ENCODE measurements around the gene LRFN3. TPM values are rescaled to one million over a fixed set of nuclear protein-coding genes. Genes with fewer than 3 reads are reported as not detected.

Gene LRFN3
- total and polyA plus RNA-seq, 2 of the 13 experiments (the other 11 are each of a cell fraction or from before 2014, with no cell fraction given): 0.74 to 1.6 TPM

DNA sequence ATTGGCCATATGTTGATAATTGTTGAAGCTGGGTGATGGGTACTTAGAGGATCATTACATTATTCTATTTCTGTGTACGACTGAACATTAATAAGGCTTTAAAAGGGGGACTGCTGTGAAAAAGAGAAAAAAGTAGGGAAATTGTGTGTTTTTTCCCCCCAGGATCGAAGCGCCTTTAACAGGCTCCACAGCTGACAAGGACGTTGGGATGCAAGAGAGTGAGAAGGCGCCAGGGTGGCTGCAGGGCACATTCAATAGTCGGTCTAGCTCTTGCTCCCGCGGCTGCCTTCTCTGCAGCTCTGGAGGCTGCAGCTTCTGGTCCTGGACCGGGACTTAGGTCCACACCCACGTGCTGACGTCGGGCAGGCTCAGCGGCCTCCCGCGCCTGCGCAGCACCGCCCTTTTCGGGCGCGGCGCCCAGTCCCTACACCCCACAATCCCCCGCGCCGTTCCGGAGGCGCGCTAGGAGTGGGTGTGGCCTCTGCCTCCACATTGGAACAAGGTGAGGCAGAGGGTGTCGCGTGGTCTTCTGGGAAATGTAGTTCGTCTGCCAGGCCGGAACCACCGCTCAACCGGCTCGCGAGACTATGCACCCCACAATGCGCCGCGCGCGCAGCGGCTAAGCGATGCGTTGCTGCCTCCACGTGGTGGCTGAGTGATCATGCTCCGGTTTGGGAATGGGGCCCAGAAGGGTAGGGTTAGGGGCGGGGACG is 4.9 kb upstream of the LRFN3 start (continued):
- TF ChIP-seq TAF15 (IDR thresholded peaks at IDR 0.05; ENCODE audit: low read depth, low read length, poor library complexity, severe bottlenecking) (no peak), ZNF768 (CRISPR knock-in tag; IDR thresholded peaks at IDR 0.05) (no peak), ZNF546 (CRISPR knock-in tag; conservative IDR thresholded peaks at IDR 0.05) (no peak; the same call in 1 of the 2 replicates), SRF (IDR thresholded peaks at IDR 0.05; ENCODE audit: low read depth, low read length) (no peak), ZNF563 (CRISPR knock-in tag; IDR thresholded peaks at IDR 0.05) (no peak; the same call in 1 of the 2 replicates), MAFK (conservative IDR thresholded peaks at IDR 0.05 in 1 of 2, IDR thresholded peaks at IDR 0.05 in 1 of 2; ENCODE audit: low read length in 2 of 2) (no peak), ZNF510 (CRISPR knock-in tag; IDR thresholded peaks at IDR 0.05; ENCODE audit: low read depth) (no peak), HCFC1 (IDR thresholded peaks at IDR 0.05; ENCODE audit: low read depth, low read length) (peak; percentile 96), PTBP1 (IDR thresholded peaks at IDR 0.05; ENCODE audit: low read depth, low read length, poor library complexity, severe bottlenecking) (no peak), RFX5 (IDR thresholded peaks at IDR 0.05; ENCODE audit: low read depth, low read length) (peak; percentile 49; the same call in 1 of the 2 replicates), ZKSCAN5 (CRISPR knock-in tag; IDR thresholded peaks at IDR 0.05) (no peak)
- TF ChIP-seq, protein P1, sequence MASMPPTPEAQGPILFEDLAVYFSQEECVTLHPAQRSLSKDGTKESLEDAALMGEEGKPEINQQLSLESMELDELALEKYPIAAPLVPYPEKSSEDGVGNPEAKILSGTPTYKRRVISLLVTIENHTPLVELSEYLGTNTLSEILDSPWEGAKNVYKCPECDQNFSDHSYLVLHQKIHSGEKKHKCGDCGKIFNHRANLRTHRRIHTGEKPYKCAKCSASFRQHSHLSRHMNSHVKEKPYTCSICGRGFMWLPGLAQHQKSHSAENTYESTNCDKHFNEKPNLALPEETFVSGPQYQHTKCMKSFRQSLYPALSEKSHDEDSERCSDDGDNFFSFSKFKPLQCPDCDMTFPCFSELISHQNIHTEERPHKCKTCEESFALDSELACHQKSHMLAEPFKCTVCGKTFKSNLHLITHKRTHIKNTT (CRISPR knock-in tag; IDR thresholded peaks at IDR 0.05): no peak
- TF ChIP-seq, protein P2, sequence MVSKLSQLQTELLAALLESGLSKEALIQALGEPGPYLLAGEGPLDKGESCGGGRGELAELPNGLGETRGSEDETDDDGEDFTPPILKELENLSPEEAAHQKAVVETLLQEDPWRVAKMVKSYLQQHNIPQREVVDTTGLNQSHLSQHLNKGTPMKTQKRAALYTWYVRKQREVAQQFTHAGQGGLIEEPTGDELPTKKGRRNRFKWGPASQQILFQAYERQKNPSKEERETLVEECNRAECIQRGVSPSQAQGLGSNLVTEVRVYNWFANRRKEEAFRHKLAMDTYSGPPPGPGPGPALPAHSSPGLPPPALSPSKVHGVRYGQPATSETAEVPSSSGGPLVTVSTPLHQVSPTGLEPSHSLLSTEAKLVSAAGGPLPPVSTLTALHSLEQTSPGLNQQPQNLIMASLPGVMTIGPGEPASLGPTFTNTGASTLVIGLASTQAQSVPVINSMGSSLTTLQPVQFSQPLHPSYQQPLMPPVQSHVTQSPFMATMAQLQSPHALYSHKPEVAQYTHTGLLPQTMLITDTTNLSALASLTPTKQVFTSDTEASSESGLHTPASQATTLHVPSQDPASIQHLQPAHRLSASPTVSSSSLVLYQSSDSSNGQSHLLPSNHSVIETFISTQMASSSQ (IDR thresholded peaks at IDR 0.05; ENCODE audit: low read depth): no peak
- TF ChIP-seq, protein P2 (CRISPR knock-in tag; IDR thresholded peaks at IDR 0.05; ENCODE audit: borderline replicate concordance): peak; percentile 75; the same call in 1 of the 2 replicates
- TF ChIP-seq, protein P3, sequence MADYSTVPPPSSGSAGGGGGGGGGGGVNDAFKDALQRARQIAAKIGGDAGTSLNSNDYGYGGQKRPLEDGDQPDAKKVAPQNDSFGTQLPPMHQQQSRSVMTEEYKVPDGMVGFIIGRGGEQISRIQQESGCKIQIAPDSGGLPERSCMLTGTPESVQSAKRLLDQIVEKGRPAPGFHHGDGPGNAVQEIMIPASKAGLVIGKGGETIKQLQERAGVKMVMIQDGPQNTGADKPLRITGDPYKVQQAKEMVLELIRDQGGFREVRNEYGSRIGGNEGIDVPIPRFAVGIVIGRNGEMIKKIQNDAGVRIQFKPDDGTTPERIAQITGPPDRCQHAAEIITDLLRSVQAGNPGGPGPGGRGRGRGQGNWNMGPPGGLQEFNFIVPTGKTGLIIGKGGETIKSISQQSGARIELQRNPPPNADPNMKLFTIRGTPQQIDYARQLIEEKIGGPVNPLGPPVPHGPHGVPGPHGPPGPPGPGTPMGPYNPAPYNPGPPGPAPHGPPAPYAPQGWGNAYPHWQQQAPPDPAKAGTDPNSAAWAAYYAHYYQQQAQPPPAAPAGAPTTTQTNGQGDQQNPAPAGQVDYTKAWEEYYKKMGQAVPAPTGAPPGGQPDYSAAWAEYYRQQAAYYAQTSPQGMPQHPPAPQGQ (CRISPR knock-in tag; IDR thresholded peaks at IDR 0.05; ENCODE audit: borderline replicate concordance): no peak
- TF ChIP-seq, protein P4, sequence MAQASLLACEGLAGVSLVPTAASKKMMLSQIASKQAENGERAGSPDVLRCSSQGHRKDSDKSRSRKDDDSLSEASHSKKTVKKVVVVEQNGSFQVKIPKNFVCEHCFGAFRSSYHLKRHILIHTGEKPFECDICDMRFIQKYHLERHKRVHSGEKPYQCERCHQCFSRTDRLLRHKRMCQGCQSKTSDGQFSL (CRISPR knock-in tag; IDR thresholded peaks at IDR 0.05): no peak
- TF ChIP-seq, protein P5, sequence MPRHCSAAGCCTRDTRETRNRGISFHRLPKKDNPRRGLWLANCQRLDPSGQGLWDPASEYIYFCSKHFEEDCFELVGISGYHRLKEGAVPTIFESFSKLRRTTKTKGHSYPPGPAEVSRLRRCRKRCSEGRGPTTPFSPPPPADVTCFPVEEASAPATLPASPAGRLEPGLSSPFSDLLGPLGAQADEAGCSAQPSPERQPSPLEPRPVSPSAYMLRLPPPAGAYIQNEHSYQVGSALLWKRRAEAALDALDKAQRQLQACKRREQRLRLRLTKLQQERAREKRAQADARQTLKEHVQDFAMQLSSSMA (CRISPR knock-in tag; IDR thresholded peaks at IDR 0.05): 0 out of 2 replicates have a peak, but pooled peaks have one; percentile 49
- TF ChIP-seq, protein P6, sequence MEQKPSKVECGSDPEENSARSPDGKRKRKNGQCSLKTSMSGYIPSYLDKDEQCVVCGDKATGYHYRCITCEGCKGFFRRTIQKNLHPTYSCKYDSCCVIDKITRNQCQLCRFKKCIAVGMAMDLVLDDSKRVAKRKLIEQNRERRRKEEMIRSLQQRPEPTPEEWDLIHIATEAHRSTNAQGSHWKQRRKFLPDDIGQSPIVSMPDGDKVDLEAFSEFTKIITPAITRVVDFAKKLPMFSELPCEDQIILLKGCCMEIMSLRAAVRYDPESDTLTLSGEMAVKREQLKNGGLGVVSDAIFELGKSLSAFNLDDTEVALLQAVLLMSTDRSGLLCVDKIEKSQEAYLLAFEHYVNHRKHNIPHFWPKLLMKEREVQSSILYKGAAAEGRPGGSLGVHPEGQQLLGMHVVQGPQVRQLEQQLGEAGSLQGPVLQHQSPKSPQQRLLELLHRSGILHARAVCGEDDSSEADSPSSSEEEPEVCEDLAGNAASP (CRISPR knock-in tag; IDR thresholded peaks at IDR 0.05; ENCODE audit: borderline replicate concordance): peak; percentile 62; the same call in 1 of the 2 replicates

Data from HepG2 (cell line).